Measurements from ENCODE around the gene STAB1.

The STAB1 gene

DNA sequence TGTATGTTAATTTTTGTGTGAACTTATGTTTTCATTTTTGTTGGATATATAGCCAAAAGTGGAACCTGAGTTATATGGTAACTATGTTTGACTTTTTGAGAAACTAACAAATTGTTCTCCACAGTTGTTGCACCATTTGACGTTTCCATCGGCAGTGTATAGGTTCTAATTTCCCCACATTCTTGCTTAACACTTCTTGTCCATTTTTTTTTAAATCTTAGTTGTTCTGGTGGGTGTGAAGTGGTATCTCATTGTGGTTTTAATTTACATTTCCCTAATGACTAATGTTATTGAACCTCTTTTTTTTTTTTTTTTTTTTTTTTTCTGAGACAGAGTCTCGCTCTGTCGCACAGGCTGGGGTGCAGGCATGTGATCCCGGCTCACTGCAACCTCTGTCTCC is 31.7 kb upstream of the STAB1 start:
- TF ChIP-seq, protein P1, sequence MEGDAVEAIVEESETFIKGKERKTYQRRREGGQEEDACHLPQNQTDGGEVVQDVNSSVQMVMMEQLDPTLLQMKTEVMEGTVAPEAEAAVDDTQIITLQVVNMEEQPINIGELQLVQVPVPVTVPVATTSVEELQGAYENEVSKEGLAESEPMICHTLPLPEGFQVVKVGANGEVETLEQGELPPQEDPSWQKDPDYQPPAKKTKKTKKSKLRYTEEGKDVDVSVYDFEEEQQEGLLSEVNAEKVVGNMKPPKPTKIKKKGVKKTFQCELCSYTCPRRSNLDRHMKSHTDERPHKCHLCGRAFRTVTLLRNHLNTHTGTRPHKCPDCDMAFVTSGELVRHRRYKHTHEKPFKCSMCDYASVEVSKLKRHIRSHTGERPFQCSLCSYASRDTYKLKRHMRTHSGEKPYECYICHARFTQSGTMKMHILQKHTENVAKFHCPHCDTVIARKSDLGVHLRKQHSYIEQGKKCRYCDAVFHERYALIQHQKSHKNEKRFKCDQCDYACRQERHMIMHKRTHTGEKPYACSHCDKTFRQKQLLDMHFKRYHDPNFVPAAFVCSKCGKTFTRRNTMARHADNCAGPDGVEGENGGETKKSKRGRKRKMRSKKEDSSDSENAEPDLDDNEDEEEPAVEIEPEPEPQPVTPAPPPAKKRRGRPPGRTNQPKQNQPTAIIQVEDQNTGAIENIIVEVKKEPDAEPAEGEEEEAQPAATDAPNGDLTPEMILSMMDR (IDR thresholded peaks at IDR 0.05; ENCODE audit: low read length, missing control alignments): no peak
- no peak for DNase-seq (ENCODE audit: low read depth)
- no peak overlapping the region for H3K4me3 ChIP-seq (replicated peaks; ENCODE audit: low read depth, low read length)

DNA sequence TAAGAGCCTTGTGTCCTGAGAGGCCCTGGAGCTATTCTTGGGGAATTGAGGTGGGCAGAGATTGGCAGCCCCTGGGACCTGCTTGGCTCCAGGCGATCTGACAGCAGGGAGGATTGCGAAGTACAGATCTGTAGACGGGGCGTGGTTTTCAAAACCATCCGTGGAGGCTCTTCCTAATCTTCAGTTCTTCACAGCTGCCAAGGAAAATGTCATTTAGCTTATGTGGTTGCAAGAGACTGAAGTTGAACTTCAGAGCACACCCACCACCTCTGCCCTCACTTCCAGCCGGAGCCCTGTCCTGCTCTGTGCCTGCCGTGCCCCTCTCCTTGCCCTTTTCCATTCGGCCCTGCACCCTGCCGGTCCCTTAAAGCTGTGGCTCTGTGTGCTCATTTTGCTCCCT is 26.8 kb upstream of the STAB1 start:
- TF ChIP-seq, protein P1 (IDR thresholded peaks at IDR 0.05; ENCODE audit: low read length, missing control alignments): no peak
- H3K4me3 ChIP-seq (replicated peaks; ENCODE audit: low read depth, low read length): no peak overlapping the region
- no peak for DNase-seq (ENCODE audit: low read depth)

DNA sequence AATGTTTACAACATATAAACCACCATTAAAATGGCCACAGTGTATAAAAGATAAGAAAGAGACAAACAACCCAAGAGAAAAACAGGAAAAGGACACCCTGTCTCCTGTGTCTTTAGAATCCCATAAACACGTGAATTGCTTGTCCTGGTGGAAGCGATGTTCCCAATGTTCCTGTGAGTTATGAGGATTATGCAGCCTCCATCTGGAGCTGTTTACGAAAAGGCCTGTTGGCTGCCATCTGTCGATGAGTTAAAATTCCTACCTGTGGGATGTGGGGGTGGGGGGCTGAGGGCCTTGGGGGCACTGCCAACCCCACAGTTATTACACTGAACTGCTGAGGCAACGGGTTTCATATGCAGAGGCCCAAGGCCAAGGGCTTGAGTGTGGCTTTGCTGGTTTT is 26.1 kb upstream of the STAB1 start:
- TF ChIP-seq, protein P1 (IDR thresholded peaks at IDR 0.05; ENCODE audit: low read length, missing control alignments): no peak
- no peak for DNase-seq (ENCODE audit: low read depth)
- H3K4me3 ChIP-seq (replicated peaks; ENCODE audit: low read depth, low read length): no peak overlapping the region

DNA sequence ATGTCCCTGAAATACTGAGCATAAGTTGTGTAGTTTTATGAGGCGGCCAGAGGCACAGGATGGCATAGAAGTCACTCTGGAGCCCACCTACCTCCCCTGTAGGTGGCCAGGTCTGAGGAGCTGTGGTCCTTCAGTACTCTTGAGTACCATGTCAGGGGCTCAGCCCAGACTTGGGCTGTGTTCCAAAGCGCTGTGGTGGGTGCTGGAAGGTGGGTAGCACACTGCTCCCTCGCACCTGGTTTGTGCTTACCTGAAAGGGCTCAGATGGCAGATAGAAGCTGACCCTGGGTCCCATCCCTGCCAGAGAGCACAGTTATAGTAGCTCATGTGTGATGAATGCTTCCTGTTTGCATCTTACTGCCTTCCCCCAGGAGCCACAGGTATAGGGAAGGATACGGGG is 24.2 kb upstream of the STAB1 start:
- no peak for DNase-seq (ENCODE audit: low read depth)

GRCh38 chr3:52471371-52472238 is 23.5 kb upstream of the STAB1 start:
- H3K4me3 ChIP-seq (replicated peaks; ENCODE audit: low read depth, low read length): no peak overlapping the region
- TF ChIP-seq, protein P1 (IDR thresholded peaks at IDR 0.05; ENCODE audit: low read length, missing control alignments): peak; percentile 64
- peak; percentile 66 for DNase-seq (ENCODE audit: low read depth)

More for the DNA sequence above, 24.2 kb upstream of the STAB1 start:
- TF ChIP-seq, protein P1 (IDR thresholded peaks at IDR 0.05; ENCODE audit: low read length, missing control alignments): no peak
- no peak overlapping the region for H3K4me3 ChIP-seq (replicated peaks; ENCODE audit: low read depth, low read length)

- no peak overlapping the region for H3K4me3 ChIP-seq (replicated peaks; ENCODE audit: low read depth, low read length)
- TF ChIP-seq, protein P1 (IDR thresholded peaks at IDR 0.05; ENCODE audit: low read length, missing control alignments): no peak
- no peak for DNase-seq (ENCODE audit: low read depth)
These were observed 22.7 kb upstream of the STAB1 start for GRCh38 chr3:52472239-52473000.

All from fibroblast of pulmonary artery (primary cell).